HEK293T (cell line): ENCODE data around the gene FLNB.

Source experiments
- BHLHE40 ChIP-seq: fragments of 450-650 bp; IDR thresholded peaks from 2 replicates; pipeline ENCODE4 v1.6.1; 2016; ENCODE audit warnings: mild to moderate bottlenecking, moderate library complexity, borderline replicate concordance
- CTBP1 ChIP-seq: fragments of 450-650 bp; IDR thresholded peaks from 2 replicates; pipeline ENCODE4 v1.6.1; 2016; ENCODE audit warnings: borderline replicate concordance
- FOXA1 ChIP-seq: fragments of 450-650 bp; IDR thresholded peaks from 2 replicates; pipeline ENCODE4 v1.6.1; 2016; ENCODE audit warnings: mild to moderate bottlenecking
- FOXK2 ChIP-seq: fragments of 450-650 bp; IDR thresholded peaks from 2 replicates; pipeline ENCODE4 v1.6.1; 2016; ENCODE audit warnings: mild to moderate bottlenecking
- FOXM1 ChIP-seq: fragments of 450-650 bp; IDR thresholded peaks from 2 replicates; pipeline ENCODE4 v1.6.1; 2017; ENCODE audit warnings: mild to moderate bottlenecking, borderline replicate concordance
- SUZ12 ChIP-seq: fragments of 450-650 bp; IDR thresholded peaks from 2 replicates; pipeline ENCODE4 v1.6.1; 2016; ENCODE audit warnings: mild to moderate bottlenecking

DNA sequence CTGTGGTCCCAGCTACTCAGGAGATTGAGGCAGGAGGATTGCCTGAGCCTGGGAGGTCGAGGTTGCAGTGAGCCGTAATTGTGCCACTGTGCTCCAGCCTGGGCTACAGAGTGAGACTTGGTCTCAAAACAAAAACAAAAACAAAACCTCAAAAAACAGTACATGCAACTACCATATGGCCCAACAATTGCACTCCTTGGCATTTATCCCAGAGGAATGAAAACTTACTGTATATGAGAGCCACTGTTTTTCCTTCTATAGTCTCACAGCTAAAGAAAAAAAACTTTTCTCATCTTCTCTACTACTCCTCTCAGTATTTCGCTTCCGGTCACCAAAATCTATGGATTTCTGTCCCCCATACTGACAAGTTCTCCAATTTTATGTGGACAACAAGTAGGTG lies 84.3 kb downstream of the FLNB start:
- TF ChIP-seq SUZ12 (no peak), CTBP1 (no peak), FOXM1 (no peak), FOXA1 (no peak), BHLHE40 (no peak), FOXK2 (no peak)
